ENCODE results near the gene PANX2.

PANX2 gene

DNA sequence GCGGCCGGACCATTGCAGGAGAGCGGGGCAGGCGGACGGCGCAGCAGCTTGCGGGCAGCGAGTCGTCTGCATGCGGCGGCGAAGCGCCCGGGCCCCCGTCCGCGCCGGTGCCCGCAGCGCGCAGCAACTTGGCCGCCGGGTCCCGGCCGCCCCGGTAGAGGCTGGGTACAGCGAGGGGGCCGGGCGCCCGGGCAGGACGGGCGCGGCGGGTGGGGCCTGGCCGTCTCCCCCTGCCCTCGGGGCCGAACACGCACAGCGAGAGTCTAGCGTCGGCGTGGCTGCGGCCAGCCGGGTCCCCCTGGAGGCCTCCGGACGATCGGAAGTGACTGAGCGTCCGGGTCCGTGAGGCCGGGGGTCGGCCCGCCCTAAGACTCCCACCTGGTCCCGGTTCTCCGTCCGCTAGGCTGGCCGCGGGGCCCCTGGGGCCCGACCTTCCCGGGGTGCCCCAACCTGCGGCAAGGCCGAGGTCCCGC, 14.4 kb downstream of the PANX2 start:
- H3K27ac ChIP-seq: peak overlapping the region; percentile 85
- H3K4me3 ChIP-seq: peak overlapping the region; percentile 72
- peak overlapping the region; percentile 79 for H3K9ac ChIP-seq
- H3K27me3 ChIP-seq: peaks cover 21% of the 10 kb centered on the region
- H4K20me1 ChIP-seq: peaks cover 29% of the 10 kb centered on the region
- no peaks in the 10 kb centered on the region for H3K9me3 ChIP-seq
- peak overlapping the region; percentile 95 for H3K4me2 ChIP-seq
- peaks cover 71% of the 10 kb centered on the region for H3K4me1 ChIP-seq
- no peak for TF ChIP-seq Cebpa-rat (IDR thresholded peaks at IDR 0.05)
- peaks cover 7% of the 10 kb centered on the region for H3K36me3 ChIP-seq

GRCh38 chr22:50185375-50186087, 15.0 kb downstream of the PANX2 start, which contains the start of gene TRABD:
Gene TRABD (plus strand): TSS chr22:50185913. CDS start chr22:50193061, 7,148 bp downstream.
- H3K9ac ChIP-seq: peak within 1 kb of the TSS; percentile 99
- peaks cover 7% of the 10 kb centered on the region for H3K36me3 ChIP-seq
- peaks cover 71% of the 10 kb centered on the region for H3K4me1 ChIP-seq
- H3K9me3 ChIP-seq: no peaks in the 10 kb centered on the region
- H3K27me3 ChIP-seq: peaks cover 21% of the 10 kb centered on the region
- no peak for TF ChIP-seq Cebpa-rat (IDR thresholded peaks at IDR 0.05)
- H4K20me1 ChIP-seq: peaks cover 34% of the 10 kb centered on the region
- H3K27ac ChIP-seq: peak within 1 kb of the TSS; percentile 99
- H3K4me3 ChIP-seq: peak within 1 kb of the TSS; percentile 99
- peak within 1 kb of the TSS; percentile 98 for H3K4me2 ChIP-seq

- H3K36me3 ChIP-seq: peaks cover 7% of the 10 kb centered on the region
- H3K4me2 ChIP-seq: peak overlapping the region; percentile 98
- peaks cover 71% of the 10 kb centered on the region for H3K4me1 ChIP-seq
- peak overlapping the region; percentile 99 for H3K9ac ChIP-seq
- no peak for TF ChIP-seq Cebpa-rat (IDR thresholded peaks at IDR 0.05)
- H4K20me1 ChIP-seq: peaks cover 39% of the 10 kb centered on the region
- H3K27ac ChIP-seq: peak overlapping the region; percentile 99
- peaks cover 21% of the 10 kb centered on the region for H3K27me3 ChIP-seq
- peak overlapping the region; percentile 99 for H3K4me3 ChIP-seq
- H3K9me3 ChIP-seq: no peaks in the 10 kb centered on the region
These were observed 15.7 kb downstream of the PANX2 start for GRCh38 chr22:50186181-50186714.

DNA sequence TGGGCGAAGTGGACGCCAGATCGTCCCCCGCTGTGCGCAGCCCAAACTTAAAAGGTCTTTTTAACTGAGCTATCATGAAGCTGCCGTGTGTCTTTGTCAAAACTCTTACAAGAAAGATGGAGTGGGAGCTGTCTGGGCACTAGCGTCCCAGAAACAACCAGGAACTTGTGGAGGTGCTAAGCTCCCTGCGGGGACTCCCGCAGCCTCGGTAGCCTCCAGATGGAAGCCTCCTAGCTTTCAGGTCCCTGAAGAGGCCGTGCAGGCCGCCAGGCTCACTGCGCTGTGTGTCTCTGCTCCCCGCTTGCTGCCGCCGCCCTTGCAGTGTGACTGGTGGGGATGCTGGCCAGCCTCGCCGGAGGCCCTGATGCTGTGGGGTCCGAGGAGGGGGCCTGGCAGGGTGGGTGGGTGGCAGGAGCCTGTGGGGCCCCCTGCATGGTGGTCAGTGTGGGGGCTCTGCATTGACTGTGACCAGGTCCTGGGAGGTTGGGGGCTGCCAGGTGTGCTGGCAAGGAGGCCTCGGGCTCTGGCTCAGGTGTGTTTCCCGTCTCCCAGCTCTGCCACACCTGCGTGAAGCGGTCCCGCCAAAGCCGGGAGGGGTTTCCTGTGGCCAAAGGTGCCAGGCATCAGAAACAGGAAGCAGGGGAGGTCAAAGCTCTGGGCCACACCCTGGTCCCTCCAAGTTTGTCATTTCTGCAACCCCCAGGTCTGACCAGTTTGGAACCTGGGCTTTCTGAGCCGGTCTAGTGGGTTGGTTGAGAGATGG, 16.4 kb downstream of the PANX2 start:
- H3K4me3 ChIP-seq: peak overlapping the region; percentile 99
- TF ChIP-seq Cebpa-rat (IDR thresholded peaks at IDR 0.05): no peak
- peak overlapping the region; percentile 98 for H3K4me2 ChIP-seq
- H3K9ac ChIP-seq: peak overlapping the region; percentile 99
- H3K4me1 ChIP-seq: peaks cover 76% of the 10 kb centered on the region
- H3K36me3 ChIP-seq: peaks cover 7% of the 10 kb centered on the region
- H3K27me3 ChIP-seq: peaks cover 21% of the 10 kb centered on the region
- peak overlapping the region; percentile 99 for H3K27ac ChIP-seq
- H4K20me1 ChIP-seq: peaks cover 39% of the 10 kb centered on the region
- H3K9me3 ChIP-seq: no peaks in the 10 kb centered on the region

- H3K4me3 ChIP-seq: peak overlapping the region; percentile 99
- peak overlapping the region; percentile 99 for H3K9ac ChIP-seq
- peaks cover 21% of the 10 kb centered on the region for H3K27me3 ChIP-seq
- peaks cover 10% of the 10 kb centered on the region for H3K36me3 ChIP-seq
- H3K4me1 ChIP-seq: peaks cover 82% of the 10 kb centered on the region
- H3K4me2 ChIP-seq: peak overlapping the region; percentile 98
- H4K20me1 ChIP-seq: peaks cover 39% of the 10 kb centered on the region
- peak overlapping the region; percentile 99 for H3K27ac ChIP-seq
- no peak for TF ChIP-seq Cebpa-rat (IDR thresholded peaks at IDR 0.05)
- no peaks in the 10 kb centered on the region for H3K9me3 ChIP-seq
These were observed 17.8 kb downstream of the PANX2 start for GRCh38 chr22:50188356-50188755.

DNA sequence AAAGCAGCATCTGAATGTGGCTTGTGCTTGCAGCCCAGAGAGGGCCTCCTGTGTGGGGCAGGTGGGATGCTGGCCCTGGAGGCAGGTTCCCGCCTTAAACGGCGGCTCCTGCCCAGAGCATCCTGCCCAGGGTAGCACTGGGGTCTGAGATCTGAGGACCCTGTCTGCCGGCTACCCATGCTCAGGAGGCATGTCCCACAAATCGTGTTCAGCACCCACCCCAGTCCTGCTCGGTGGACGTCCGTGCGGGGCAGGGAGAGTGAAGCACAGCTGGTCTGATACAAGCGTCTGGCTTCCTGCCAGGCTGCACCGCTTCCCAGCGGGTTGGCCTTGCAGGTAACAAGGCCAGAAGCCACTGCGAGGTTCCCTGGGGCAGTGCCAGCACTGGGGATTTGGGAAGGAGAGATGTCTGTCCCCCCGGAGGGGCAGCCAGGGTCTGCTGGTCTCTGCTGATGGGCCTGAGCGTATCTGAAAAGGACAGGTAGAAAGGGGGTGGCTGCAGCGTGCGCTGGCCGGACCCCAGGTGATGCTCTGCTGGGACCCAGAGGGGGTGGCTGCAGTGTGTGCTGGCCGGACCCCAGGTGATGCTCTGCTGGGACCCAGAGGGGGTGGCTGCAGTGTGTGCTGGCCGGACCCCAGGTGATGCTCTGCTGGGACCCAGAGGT, 18.8 kb downstream of the PANX2 start:
- Histone ChIP-seq H3K4me2 (peak overlapping the region; percentile 98), H3K4me1 (peaks cover 84% of the 10 kb centered on the region), H3K27ac (peak overlapping the region; percentile 99), H3K36me3 (peaks cover 20% of the 10 kb centered on the region), H3K9ac (peak overlapping the region; percentile 99), H4K20me1 (peaks cover 39% of the 10 kb centered on the region), H3K9me3 (no peaks in the 10 kb centered on the region), H3K27me3 (peaks cover 11% of the 10 kb centered on the region), H3K4me3 (peak overlapping the region; percentile 99)
- no peak for TF ChIP-seq Cebpa-rat (IDR thresholded peaks at IDR 0.05)

DNA sequence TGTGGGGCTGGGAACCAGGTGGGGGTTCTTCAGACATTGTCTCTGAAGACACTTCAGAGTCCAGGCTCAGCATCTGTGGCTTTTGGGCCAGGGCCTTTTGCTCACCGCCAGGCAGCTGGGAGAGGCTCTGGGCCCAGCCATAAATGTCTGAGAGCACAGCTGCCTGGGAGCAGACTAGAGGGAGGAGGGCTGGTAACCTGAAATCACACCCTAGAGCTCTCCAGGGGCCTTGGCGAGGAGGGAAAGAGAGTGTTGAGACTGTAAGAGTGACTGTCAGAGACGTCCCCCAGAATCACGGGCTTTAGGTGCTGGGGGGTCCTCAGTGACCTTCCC, 19.3 kb downstream of the PANX2 start:
- H3K36me3 ChIP-seq: peaks cover 25% of the 10 kb centered on the region
- H3K9me3 ChIP-seq: no peaks in the 10 kb centered on the region
- peak overlapping the region; percentile 99 for H3K27ac ChIP-seq
- H3K4me1 ChIP-seq: peaks cover 84% of the 10 kb centered on the region
- peak overlapping the region; percentile 98 for H3K4me2 ChIP-seq
- peaks cover 6% of the 10 kb centered on the region for H3K27me3 ChIP-seq
- peak overlapping the region; percentile 99 for H3K9ac ChIP-seq
- peak overlapping the region; percentile 99 for H3K4me3 ChIP-seq
- no peak for TF ChIP-seq Cebpa-rat (IDR thresholded peaks at IDR 0.05)
- H4K20me1 ChIP-seq: peaks cover 43% of the 10 kb centered on the region

DNA sequence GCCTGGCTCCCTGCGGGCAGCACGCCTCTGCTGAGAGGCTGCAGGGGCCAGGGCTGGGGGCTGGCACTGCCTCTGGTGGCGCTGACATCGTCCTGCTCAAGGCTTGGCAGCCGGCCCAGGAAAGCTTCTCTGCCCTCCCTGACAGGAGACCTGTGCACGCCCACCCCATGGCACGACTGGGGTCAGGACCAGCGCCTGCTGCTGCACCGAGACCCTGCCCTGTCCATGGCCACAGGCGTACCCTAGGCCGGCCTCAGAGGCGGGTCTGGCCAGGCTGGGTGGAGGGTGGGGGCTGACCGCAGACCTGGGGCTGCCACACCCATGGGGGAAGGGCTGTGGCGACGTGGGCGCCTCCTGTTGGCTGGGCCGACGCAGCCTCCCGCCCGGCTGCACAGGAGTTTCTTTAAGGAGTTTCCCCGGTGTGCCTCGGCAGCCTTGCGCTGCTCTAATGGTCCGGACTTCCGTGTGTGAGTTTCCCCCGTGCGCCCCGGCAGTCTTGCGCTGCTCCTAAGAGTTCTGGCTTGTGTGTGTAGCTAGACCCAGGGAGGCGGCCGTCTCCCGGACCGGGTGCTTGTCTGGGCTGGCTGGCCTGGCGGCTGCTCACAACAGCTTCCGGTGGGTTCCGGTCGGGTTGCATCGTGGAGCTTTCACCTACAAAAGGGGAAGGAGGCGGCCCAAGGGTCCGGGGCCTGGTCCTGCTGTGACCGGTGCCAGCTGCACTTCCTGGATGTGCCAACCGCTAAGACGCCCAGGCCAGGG, 19.8 kb downstream of the PANX2 start:
- H3K36me3 ChIP-seq: peaks cover 29% of the 10 kb centered on the region
- H3K4me3 ChIP-seq: peak overlapping the region; percentile 99
- peaks cover 84% of the 10 kb centered on the region for H3K4me1 ChIP-seq
- H3K27ac ChIP-seq: peak overlapping the region; percentile 99
- no peaks in the 10 kb centered on the region for H3K9me3 ChIP-seq
- peak; percentile 61; the same call in 1 of the 2 replicates for TF ChIP-seq Cebpa-rat (IDR thresholded peaks at IDR 0.05)
- H4K20me1 ChIP-seq: peaks cover 48% of the 10 kb centered on the region
- H3K4me2 ChIP-seq: peak overlapping the region; percentile 98
- H3K9ac ChIP-seq: peak overlapping the region; percentile 99
- peaks cover under 1% of the 10 kb centered on the region; the same call in 1 of the 2 replicates for H3K27me3 ChIP-seq

All from BLaER1 (cell line).